ENCODE measurements around the gene NLN. TPM values are rescaled to one million over a fixed set of nuclear protein-coding genes. Genes with fewer than 3 reads are reported as not detected.
"Not testable (repeated sequence)": the region's sequence is repeated elsewhere in the genome, so short reads cannot be mapped to it uniquely, and the experiment has no call there.

Gene NLN
- total RNA-seq, 2 donors from 2014 or later, result 13.5 to 32.2 TPM

- Mint-ChIP-seq H3K27me3 (no peaks in the 10 kb centered on the region), H3K4me3 (no peak overlapping the region), H3K4me1 (peaks cover 11% of the 10 kb centered on the region), H3K36me3 (ENCODE audit: low read depth) (no peaks in the 10 kb centered on the region), H3K9me3 (no peaks in the 10 kb centered on the region), H3K27ac (no peak overlapping the region)
- no peak for ATAC-seq (replicated peaks)
Measured at GRCh38 chr5:65863747-65864146, 141.7 kb downstream of the NLN start.

GRCh38 chr5:65866837-65867521 lies 145.0 kb downstream of the NLN start:
- no peaks in the 10 kb centered on the region for H3K27me3 Mint-ChIP-seq
- H3K9me3 Mint-ChIP-seq, result peaks cover 5% of the 10 kb centered on the region
- peak overlapping the region; percentile 63 for H3K27ac Mint-ChIP-seq
- peaks cover 11% of the 10 kb centered on the region for H3K4me1 Mint-ChIP-seq
- H3K4me3 Mint-ChIP-seq, result peak overlapping the region; percentile 58
- H3K36me3 Mint-ChIP-seq (ENCODE audit: low read depth), result no peaks in the 10 kb centered on the region
- peak; percentile 19 for ATAC-seq (replicated peaks)

GRCh38 chr5:65867542-65868195 lies 145.7 kb downstream of the NLN start:
- no peak for ATAC-seq (replicated peaks)
- Mint-ChIP-seq H3K4me1 (peaks cover 11% of the 10 kb centered on the region), H3K9me3 (peaks cover 5% of the 10 kb centered on the region), H3K27ac (peak overlapping the region; percentile 63), H3K4me3 (peak overlapping the region; percentile 58), H3K36me3 (ENCODE audit: low read depth) (no peaks in the 10 kb centered on the region), H3K27me3 (no peaks in the 10 kb centered on the region)

GRCh38 chr5:65868509-65868908 lies 146.5 kb downstream of the NLN start:
- Mint-ChIP-seq H3K4me1 (peaks cover 11% of the 10 kb centered on the region), H3K4me3 (no peak overlapping the region), H3K27ac (no peak overlapping the region), H3K27me3 (no peaks in the 10 kb centered on the region), H3K9me3 (peaks cover 5% of the 10 kb centered on the region), H3K36me3 (ENCODE audit: low read depth) (no peaks in the 10 kb centered on the region)
- ATAC-seq (replicated peaks), result no peak

- Mint-ChIP-seq H3K27me3 (no peaks in the 10 kb centered on the region), H3K36me3 (ENCODE audit: low read depth) (no peaks in the 10 kb centered on the region), H3K9me3 (peaks cover 5% of the 10 kb centered on the region), H3K4me1 (peaks cover 6% of the 10 kb centered on the region), H3K4me3 (no peak overlapping the region), H3K27ac (no peak overlapping the region)
- no peak for ATAC-seq (replicated peaks)
Measured at GRCh38 chr5:65871182-65871581, 149.2 kb downstream of the NLN start.

- peak; percentile 38 for ATAC-seq (replicated peaks)
- H3K4me3 Mint-ChIP-seq; H3K9me3 Mint-ChIP-seq; H3K27ac Mint-ChIP-seq; H3K36me3 Mint-ChIP-seq (ENCODE audit: low read depth); H3K4me1 Mint-ChIP-seq; H3K27me3 Mint-ChIP-seq: not testable (repeated sequence)
Measured at GRCh38 chr5:65871776-65872175, 149.8 kb downstream of the NLN start.

- no peak overlapping the region for H3K4me3 Mint-ChIP-seq
- H3K9me3 Mint-ChIP-seq, result peaks cover 9% of the 10 kb centered on the region
- no peak overlapping the region for H3K27ac Mint-ChIP-seq
- no peak for ATAC-seq (replicated peaks)
- no peaks in the 10 kb centered on the region for H3K36me3 Mint-ChIP-seq (ENCODE audit: low read depth)
- no peaks in the 10 kb centered on the region for H3K27me3 Mint-ChIP-seq
- peaks cover 4% of the 10 kb centered on the region for H3K4me1 Mint-ChIP-seq
Measured at GRCh38 chr5:65873181-65873750, 151.3 kb downstream of the NLN start.

GRCh38 chr5:65874241-65874640 lies 152.2 kb downstream of the NLN start:
- Mint-ChIP-seq H3K36me3 (ENCODE audit: low read depth) (no peaks in the 10 kb centered on the region), H3K27ac (no peak overlapping the region), H3K4me3 (no peak overlapping the region), H3K27me3 (no peaks in the 10 kb centered on the region), H3K4me1 (peaks cover 4% of the 10 kb centered on the region), H3K9me3 (peaks cover 13% of the 10 kb centered on the region)
- no peak for ATAC-seq (replicated peaks)

- Mint-ChIP-seq H3K27ac (no peak overlapping the region), H3K4me1 (peaks cover 4% of the 10 kb centered on the region), H3K27me3 (no peaks in the 10 kb centered on the region), H3K9me3 (peaks cover 10% of the 10 kb centered on the region), H3K4me3 (no peak overlapping the region), H3K36me3 (ENCODE audit: low read depth) (no peaks in the 10 kb centered on the region)
- ATAC-seq (replicated peaks), result no peak
Measured at GRCh38 chr5:65876496-65876895, 154.5 kb downstream of the NLN start.

- Mint-ChIP-seq H3K9me3 (peaks cover 8% of the 10 kb centered on the region), H3K4me3 (no peak overlapping the region), H3K27me3 (no peaks in the 10 kb centered on the region), H3K4me1 (peaks cover 4% of the 10 kb centered on the region), H3K27ac (no peak overlapping the region), H3K36me3 (ENCODE audit: low read depth) (no peaks in the 10 kb centered on the region)
- ATAC-seq (replicated peaks), result no peak
Measured at GRCh38 chr5:65876970-65877369, 155.0 kb downstream of the NLN start.

Other genes with a start within 250 kb of the NLN start
- gene ADAMTS6, start 240.3 kb upstream of the NLN start, total RNA-seq, result 1 to 10 TPM; 1.2 to 1.4 TPM
- 10 to 100 TPM; 72.0 to 82.5 TPM for gene CENPK, start 159.0 kb upstream of the NLN start, total RNA-seq
- gene PPWD1, start 158.9 kb upstream of the NLN start, total RNA-seq, result 10 to 100 TPM; 54.0 to 57.5 TPM
- gene TRIM23, start 97.9 kb upstream of the NLN start, total RNA-seq, result 1 to 10 TPM; 7.0 to 8.0 TPM
- 1 to 10 TPM; 1.7 to 3.8 TPM for gene SHLD3, start 97.2 kb upstream of the NLN start, total RNA-seq
- 10 to 100 TPM; 12.3 to 20.7 TPM for gene TRAPPC13, start 97.2 kb upstream of the NLN start, total RNA-seq
- gene SGTB, start 96 bp upstream of the NLN start, total RNA-seq, result 10 to 100 TPM; 14.9 to 18.4 TPM
- 10 to 100 TPM; 40.0 to 43.9 TPM for gene ERBIN, start 204.4 kb downstream of the NLN start, total RNA-seq

Measured in activated T-helper 17 cell treated with anti-CD3 and anti-CD28 coated beads, Interleukin-2, amount 50 U/mL, for 72 hours (primary cell).